Measurements from ENCODE around the gene RPL22.

DNA sequence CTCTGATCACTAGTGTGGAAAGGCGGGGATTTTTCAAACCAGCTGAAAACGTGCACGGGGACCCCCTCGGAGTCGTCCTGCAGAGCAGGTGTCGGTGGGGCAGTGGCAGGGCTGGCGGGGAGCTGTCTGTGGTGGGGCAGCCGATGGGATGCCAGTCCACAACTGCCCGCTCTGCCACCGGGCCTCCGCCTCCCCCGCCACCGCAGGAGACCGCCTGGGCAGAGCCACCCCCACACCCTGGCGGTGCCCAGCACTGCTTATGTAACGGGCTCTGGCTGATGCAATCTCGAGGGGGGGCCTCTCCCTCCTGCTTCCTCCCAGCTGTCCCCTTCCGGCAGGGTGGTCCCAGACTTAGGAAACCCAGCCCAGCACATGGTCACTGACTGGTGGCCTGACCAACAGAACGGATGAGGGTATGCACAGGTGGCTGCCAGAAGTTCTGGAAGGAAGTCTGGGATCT lies 28.6 kb downstream of the RPL22 start:
- TF ChIP-seq, protein P1, sequence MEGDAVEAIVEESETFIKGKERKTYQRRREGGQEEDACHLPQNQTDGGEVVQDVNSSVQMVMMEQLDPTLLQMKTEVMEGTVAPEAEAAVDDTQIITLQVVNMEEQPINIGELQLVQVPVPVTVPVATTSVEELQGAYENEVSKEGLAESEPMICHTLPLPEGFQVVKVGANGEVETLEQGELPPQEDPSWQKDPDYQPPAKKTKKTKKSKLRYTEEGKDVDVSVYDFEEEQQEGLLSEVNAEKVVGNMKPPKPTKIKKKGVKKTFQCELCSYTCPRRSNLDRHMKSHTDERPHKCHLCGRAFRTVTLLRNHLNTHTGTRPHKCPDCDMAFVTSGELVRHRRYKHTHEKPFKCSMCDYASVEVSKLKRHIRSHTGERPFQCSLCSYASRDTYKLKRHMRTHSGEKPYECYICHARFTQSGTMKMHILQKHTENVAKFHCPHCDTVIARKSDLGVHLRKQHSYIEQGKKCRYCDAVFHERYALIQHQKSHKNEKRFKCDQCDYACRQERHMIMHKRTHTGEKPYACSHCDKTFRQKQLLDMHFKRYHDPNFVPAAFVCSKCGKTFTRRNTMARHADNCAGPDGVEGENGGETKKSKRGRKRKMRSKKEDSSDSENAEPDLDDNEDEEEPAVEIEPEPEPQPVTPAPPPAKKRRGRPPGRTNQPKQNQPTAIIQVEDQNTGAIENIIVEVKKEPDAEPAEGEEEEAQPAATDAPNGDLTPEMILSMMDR (IDR thresholded peaks at IDR 0.05; ENCODE audit: low read depth, low read length, missing input control) = no peak
- TF ChIP-seq SP1 (IDR thresholded peaks at IDR 0.05) (no peak), FOXA2 (IDR thresholded peaks at IDR 0.05) (no peak), NR2F2 (IDR thresholded peaks at IDR 0.05) (no peak), GABPA (IDR thresholded peaks at IDR 0.05 in 1 of 2, conservative IDR thresholded peaks at IDR 0.05 in 1 of 2) (no peak), RAD21 (IDR thresholded peaks at IDR 0.05) (no peak), JUND (IDR thresholded peaks at IDR 0.05) (no peak), FOXA1 (IDR thresholded peaks at IDR 0.05) (no peak), YY1 (IDR thresholded peaks at IDR 0.05) (no peak)
- TF ChIP-seq, protein P2, sequence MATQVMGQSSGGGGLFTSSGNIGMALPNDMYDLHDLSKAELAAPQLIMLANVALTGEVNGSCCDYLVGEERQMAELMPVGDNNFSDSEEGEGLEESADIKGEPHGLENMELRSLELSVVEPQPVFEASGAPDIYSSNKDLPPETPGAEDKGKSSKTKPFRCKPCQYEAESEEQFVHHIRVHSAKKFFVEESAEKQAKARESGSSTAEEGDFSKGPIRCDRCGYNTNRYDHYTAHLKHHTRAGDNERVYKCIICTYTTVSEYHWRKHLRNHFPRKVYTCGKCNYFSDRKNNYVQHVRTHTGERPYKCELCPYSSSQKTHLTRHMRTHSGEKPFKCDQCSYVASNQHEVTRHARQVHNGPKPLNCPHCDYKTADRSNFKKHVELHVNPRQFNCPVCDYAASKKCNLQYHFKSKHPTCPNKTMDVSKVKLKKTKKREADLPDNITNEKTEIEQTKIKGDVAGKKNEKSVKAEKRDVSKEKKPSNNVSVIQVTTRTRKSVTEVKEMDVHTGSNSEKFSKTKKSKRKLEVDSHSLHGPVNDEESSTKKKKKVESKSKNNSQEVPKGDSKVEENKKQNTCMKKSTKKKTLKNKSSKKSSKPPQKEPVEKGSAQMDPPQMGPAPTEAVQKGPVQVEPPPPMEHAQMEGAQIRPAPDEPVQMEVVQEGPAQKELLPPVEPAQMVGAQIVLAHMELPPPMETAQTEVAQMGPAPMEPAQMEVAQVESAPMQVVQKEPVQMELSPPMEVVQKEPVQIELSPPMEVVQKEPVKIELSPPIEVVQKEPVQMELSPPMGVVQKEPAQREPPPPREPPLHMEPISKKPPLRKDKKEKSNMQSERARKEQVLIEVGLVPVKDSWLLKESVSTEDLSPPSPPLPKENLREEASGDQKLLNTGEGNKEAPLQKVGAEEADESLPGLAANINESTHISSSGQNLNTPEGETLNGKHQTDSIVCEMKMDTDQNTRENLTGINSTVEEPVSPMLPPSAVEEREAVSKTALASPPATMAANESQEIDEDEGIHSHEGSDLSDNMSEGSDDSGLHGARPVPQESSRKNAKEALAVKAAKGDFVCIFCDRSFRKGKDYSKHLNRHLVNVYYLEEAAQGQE (IDR thresholded peaks at IDR 0.05) = no peak
- TF ChIP-seq, protein P3, sequence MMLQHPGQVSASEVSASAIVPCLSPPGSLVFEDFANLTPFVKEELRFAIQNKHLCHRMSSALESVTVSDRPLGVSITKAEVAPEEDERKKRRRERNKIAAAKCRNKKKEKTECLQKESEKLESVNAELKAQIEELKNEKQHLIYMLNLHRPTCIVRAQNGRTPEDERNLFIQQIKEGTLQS (IDR thresholded peaks at IDR 0.05) = no peak
- TF ChIP-seq, protein P4, sequence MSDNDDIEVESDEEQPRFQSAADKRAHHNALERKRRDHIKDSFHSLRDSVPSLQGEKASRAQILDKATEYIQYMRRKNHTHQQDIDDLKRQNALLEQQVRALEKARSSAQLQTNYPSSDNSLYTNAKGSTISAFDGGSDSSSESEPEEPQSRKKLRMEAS (IDR thresholded peaks at IDR 0.05) = no peak
